NCI-H2029 treated with DMSO at 0.1 percent for 48 hours (cell line): ENCODE measurements around the gene SKOR1.

Experiments used
- DNase-seq: peaks from one replicate; lab custom pipeline; 2025; lab: John Stamatoyannopoulos, UW

The SKOR1 gene

DNA sequence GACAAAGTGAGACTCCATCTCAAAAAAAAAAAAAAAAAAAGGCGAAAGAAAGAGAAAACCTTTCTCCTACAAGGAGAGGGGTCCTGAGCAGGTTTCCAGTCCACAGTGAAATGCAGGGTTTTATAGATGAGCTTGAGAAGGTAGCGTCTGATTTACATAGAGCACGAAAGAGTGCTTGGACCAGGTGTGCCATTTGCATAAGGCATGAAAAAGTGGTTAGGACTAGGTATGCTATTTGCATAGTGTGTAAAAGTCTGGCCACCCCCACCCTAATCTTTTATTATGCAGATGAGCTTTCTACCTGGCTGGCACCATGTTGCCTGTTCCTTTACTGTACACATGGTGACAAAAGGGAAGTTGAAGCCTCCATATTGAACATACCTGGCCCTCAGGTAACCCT, 28.1 kb downstream of the SKOR1 start:
- DNase-seq: no peak

DNA sequence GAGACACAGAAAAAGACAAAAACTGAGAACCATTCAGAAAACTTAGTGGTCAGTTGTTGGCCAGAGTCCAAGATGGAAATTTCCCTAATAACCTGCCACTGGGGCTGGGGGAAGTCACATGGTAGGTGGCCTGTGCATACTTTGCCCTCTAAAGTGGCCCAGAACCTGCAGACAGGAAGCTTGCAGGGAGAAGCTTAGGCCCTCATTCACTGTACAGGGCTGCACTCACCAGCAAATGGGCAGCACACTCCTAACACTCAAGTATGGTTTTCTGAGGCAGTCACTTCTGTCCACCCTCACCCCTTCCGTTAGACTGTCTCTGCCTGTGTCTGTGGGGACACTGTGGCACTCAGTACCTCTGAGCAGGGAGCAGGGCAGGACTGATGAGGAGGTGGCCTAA, 29.0 kb downstream of the SKOR1 start:
- DNase-seq: no peak

DNA sequence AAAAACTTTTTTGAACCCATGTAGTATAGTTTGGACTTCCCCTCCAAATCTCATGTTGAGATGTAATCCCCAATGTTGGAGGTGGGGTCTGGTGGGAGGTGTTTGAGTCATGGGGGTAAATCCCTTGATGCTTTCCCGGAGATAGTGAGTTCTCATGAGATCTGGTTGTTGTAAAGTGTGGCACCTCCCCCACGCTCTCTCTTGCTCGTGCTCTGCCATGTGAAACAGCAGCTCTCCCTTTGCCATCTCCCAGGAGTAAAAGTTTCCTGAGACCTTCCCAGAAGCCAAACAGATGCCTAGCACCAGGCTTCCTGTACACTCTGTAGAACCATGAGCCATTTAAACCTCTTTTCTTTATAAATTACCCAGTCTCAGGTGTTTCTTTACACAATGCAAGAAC, 30.5 kb downstream of the SKOR1 start:
- no peak for DNase-seq

DNA sequence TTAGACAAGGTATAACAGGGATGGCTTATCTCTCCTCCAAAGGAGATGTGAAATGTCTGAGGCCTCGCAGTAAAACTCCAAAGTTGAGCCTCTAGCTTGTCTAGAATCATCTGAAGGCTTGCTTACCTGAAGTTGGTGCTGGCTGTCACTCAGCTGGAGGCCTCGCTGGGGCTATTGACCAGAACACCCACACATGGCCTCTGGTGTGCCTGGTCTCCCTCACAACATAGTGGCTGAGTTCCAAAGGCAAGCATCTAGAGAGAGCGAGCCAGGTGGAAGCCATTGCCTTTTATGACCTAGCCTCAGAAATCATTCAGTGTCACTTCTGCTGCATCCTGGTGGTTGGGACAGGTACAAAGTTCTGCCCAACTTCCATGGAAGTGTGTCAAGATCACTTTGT, 31.9 kb downstream of the SKOR1 start:
- DNase-seq: no peak

DNA sequence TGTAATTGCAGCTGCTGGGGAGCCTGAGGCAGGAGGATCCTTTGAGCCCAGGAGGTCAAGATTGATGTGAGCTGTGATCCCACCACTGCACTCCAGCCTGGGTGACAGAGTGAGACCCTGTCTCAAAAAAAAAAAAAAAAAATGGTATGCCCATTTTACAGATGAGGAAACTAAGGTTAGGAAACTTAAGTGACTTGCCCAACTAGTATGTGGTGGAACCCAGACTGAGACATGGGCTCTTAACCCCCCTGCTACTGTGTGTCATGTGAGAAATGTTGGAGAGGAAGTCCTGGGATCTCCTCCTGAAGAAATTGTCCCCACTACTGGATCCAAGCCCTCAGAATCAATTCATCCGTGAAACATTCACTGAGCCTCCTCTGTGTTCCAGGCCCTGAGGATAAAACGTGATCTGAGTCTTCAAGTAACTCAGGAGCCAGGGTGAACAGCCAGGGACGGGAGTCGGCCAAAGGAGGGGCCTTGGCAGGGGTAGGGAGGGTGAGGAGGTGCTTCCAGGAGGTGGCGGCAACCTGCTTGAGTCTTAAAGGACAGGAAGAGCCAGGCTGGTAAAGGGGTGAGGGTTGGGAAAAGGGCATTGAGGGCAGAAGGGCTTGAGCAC, 34.1 kb downstream of the SKOR1 start:
- no peak for DNase-seq

DNA sequence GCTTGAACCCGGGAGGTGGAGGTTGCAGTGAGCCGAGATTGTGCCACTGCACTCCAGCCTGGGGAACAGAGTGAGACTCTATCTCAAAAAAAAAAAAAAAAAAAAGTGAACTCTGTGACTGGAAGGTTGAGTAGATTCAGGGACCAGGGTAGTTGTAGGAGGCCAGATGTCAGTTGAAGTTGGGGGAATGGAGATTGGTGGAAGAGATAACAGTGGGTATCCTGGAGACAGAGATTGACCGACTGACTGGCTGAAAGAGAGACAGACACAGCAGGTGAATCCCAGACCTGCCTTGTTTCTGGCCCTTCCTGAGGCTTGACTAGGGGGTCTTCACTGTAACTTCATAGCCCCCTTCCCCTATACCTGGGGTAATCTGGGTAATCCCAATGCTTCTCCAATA, 36.7 kb downstream of the SKOR1 start:
- DNase-seq: no peak

DNA sequence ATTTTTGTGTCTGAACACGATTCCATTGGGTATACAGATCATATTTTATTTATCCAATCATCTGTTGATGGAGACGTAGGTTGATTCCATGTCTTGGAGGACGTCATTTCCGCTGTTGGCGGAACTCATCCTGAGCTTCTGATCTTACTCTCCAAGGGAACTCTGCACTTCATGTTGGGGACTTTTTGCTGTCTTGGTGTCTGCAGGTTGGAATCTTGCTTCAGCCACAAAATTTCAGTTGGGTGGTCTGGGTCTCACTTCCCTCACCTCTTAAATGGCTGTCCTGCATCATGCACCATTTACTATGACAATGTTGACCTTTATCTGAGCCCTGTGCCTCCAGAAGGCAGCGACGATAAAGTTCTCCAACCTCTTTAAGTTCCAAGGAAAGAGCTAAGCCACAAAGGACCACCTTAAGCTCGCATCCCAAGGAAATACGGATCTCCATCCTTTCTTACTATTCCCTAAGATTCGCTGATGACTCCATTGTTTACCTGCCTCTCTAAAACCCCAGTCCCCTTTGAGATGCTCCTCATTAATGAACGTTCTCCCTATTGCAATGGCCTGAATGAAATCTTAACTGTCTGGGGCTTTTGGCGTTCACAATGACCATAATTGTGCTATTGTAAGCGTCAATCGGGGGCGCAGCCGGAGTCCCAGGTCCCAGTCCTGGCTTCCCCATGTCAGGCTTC, 37.6 kb downstream of the SKOR1 start:
- DNase-seq: no peak

DNA sequence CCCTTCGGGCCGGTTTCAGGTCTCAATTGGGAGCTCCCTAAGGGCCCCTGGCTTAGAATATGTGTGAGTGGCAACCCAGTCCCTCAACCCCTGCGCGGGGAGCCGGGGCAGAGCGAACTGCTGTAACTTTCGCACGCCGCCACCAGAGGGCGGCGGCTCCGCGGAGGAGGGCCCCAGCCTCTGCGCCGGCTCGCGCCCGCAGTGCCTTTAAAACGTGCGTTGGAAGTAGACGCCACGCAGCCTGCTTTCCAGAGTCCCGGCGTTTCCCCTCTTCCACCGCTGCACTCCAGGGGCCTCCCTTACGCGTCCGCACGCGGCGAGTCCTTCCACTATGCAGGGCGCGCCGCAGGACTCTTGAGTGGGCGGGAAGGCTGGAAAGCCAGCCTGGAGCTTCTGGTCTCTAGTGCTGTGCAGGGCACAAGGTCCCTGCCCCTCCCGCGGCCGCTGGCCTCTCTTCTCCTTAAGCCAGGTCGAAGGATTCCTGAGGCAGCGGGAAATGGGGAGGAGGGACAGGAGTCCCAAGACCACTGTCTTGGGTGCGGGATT, 38.2 kb downstream of the SKOR1 start:
- no peak for DNase-seq

DNA sequence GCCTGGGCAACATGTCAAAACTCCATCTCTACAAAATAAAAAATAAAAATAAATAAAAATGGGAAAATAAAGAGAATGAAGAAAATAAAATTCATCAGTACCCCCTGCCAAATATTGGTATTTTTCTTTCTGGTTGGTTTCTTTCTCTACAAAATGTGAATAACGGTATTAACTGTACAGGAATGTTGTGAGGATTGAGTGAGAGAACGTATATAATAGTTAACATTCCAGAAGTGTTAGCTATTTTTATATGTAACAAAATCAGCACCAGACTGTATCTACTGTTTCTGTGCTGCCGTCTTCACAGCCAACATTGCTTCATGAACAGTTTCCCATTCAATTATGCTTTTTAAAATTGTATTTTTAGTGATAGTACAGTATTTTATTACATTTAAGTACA, 40.0 kb downstream of the SKOR1 start:
- no peak for DNase-seq

DNA sequence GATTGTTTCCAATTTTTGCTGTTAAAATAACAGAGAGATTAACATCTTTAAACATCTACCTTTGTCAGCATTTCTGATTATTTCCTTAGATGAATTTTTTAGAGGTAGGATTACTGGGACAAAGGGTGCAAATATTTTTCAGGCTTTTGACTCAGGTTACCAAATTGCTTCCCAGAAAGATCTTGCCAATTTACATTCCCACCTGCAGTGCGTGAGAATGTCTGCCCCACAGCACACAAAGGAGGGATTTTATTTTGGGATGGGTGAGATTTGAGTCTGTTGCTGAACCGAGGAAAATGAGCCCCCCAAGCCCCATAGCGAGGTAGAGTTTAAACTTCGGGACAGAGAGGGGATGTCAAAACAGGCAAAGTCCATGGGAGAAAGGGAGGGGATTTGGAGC, 40.5 kb downstream of the SKOR1 start:
- DNase-seq: no peak

DNA sequence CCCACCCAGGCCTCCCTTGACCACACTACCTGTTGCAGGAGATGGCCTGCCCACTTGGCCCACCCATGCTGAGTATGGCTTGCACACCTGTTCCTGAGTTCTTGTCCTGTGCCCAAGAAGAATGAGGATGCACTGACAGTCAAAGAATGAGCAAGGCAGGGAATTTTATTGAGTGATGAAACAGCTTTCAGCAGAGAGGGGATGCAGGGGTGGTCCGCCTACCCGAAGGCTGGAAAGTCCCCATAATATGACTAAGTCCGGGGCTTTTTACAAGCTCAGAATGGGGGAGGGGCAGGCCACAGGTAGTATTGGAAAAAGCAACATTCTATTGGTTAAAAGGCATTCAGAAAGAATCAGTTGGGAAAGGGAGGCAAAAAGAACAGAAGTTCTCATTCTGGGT, 44.4 kb downstream of the SKOR1 start:
- DNase-seq: no peak

DNA sequence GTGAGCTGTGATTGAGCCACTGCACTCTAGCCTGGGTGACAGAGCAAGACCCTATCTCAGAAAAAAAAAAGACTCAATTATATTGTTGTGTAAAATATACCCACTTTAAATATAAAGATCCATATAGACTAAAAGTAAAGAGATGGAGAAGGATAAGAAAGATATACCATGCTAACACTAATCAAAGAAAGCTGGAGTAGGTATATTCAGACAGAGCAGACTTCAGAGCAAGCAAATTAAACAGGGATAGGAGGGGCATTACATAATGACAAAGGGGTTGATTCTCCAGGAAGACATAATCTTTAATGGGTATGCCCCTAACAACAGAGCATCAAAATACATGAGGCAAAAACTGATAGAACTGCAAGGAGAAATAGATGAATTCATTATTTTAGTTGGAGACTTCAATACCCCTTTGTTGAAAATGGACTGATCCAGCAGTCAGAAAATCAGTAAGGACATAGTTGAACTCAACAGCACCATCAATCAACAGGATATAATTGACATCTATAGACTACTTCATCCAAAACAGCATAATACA, 45.6 kb downstream of the SKOR1 start:
- no peak for DNase-seq

DNA sequence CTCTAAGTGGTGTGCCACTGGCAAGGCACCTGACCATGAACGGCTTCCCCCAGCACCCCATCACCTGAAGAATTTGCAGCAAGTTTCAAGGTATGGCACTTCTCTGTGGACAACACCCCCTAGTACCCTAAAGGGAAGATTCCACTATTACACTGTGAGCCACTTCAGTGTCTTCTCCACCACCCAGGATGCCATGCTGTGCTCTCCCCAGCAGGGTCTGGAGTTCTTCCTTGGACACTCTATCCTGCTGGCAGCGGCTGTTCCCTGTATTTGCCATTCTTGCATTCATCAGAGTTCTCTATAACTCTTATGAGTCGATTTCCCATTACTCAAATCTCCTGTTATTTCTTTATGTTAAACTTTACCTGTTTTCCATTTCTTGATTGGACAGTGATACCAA, 48.5 kb downstream of the SKOR1 start:
- DNase-seq: no peak

DNA sequence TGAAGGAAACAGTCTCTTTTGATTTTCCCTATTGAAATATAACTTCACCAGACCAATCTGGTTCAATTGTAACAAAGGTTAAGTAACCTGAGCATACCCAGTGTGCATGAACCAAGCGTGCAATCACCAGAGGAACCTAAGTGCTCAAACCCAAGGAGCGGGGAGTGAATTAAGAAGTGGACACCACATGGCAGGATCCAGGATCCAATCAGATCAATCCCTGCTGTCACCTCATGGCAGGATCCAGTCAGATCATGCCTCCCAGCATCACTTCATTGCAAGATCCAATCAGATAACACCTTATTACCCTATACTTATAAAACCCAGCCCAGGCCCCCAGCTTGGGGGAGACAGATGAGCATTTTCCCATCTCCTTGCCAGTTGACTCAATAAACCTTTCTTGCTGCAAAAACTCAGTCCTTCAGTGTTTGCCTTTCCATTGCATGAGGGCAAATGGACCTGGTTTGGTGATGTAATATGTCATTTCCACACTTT, 53.5 kb downstream of the SKOR1 start:
- DNase-seq: no peak

DNA sequence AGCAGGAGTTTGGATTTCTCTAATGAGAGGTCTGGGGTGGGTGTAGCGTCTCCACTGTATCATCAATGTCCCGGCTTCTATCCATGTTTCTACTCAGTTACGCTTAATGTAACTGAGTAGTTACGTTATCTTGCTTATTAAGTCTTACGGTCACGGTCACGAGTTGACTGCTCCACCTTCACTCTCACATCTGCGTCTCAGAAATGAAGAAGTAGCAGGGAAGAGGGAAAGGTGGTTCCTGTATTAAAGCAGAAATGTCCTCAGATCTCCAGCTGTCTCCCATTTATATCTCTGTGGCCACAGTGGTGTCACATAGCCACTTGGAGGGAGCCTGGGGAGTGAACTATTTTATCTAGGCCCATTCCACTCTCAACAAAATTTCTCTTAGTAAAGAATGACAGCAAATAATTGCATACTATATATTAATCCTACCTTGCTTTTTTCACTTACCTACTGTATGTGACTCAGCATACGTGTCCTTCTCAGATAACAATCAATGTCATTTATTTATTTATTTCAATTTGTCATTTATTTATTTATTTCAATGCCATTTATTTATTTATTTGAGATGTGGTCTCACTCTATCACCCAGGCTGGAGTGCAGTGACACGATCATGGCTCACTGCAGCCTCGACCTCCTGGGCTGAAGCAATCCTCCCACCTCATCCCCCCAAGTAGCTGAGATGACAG, 54.3 kb downstream of the SKOR1 start:
- no peak for DNase-seq

DNA sequence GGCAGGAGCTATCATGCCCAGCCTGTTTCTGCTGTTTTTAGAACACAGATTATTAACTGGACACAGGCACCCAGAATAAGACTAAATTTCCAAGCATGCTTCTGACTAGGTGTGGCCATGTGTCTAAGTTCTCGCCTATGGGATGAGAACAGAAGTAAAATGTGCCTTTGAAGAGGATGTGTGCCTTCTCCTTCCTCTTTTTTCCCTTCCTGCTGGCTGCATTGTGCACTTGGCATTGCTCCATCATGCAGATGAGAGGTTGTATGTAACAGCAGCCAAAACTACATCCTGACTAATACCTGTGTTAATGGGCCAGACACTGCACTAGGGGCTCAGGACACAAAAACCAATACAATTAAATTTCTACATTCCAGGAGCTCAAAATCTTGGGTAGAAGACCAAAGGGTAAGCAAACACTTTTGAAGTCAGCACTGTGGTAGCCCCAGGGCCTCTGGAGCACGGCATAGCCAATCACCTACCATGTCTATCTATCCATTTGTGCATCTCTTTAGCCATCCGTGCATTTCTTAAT, 55.4 kb downstream of the SKOR1 start:
- DNase-seq: peak; percentile 9

DNA sequence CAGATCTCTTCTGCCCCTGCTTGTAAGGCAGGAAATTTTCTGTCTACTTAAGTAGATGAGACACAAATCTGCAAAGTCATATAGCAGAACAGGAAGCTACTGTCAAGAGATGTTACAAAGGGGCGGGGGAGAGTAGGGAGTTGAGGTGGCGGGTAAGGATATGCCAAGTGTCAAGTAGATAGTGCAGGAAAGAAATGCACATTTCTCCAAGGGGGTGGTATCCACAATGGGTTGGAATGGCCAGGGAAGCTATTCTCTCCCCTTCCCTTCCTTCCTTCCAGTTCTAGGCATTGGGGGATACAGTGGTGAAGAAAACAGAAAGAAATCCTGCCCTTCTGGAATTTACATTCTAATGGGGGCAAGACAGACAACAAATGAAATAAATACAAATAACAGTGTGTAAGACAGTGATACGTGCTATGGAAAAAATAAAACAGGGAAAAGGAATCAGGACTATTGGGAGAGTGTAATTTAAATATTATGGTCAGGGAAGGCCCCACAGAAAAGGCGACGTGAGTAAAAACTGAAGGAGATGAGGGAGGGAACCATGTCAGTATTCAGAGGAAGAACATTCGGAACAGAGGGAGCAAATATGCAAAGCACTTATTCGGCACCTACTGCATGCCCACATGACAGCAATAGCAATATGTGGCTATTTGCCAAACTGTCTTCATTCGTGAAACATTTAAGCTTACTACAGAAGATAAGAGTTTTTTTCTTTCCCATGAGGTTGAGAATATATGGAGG, 57.4 kb downstream of the SKOR1 start:
- DNase-seq: no peak

DNA sequence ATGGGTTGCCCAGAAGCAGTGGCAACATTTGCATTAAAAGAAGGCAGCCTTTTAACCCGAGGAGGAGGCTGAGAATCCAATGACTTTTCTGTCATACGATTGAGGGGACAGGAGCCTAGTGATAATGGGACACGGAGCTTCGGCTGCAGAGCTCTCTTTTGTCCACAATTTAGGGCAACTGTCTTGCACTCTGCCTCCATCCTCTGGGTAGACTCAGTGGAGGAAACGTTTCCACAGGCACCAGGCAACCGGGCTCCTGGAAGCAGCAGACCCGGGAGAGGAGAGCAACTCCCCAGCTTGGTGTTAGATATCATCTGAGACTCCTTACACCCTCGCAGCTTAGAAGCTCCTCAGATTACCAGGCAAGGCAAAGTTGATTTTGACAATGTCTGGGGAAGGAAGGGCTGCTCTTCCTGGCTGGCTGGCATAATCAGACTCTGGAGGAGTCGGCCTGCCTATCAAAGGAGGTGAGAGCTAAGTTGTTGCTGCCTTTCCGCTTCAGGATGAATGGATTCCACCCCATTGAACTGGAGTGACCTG, 58.0 kb downstream of the SKOR1 start:
- DNase-seq: no peak

DNA sequence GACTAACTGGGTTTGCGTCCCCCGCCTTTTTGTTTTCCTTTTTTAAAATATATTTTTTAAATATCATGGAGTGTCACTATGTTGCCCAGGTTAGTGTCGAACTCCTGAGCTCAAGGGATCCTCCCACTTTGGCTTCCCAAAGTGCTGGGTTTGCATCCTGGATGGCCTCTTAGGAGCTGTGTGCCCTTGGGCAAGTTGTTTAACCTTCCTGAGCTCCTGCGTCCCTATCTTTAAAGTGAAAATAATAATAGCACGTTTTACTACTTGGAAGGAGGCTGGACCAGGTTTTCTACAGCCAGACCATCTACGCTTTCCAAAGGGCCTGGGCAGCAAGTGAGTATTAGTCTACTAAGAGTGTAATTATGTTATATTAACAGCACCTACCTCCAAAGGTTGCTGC, 58.7 kb downstream of the SKOR1 start:
- DNase-seq: no peak
